ENCODE measurements around the gene PROSER2. TPM values are rescaled to one million over a fixed set of nuclear protein-coding genes. Genes with fewer than 3 reads are reported as not detected.

The PROSER2 gene
- total RNA-seq (2022; extraction: Qiagen RNA extraction) = 34.2 to 44.3 TPM (median 40.3 TPM) in 5 replicates

GRCh38 chr10:11823122-11823988, at the start of gene PROSER2:
Gene PROSER2, plus strand, starts transcription at chr10:11823356. Its CDS starts 28,722 bp downstream, at chr10:11852078.

Other genes with a start within 250 kb of the PROSER2 start
- 9.7 to 13.6 TPM (median 11.9 TPM) in 5 replicates for gene USP6NL, start 211.7 kb upstream of the PROSER2 start, total RNA-seq (2022; extraction: Qiagen RNA extraction)
- gene ECHDC3, start 81.0 kb upstream of the PROSER2 start, total RNA-seq (2022; extraction: Qiagen RNA extraction) = 8.9 to 10.9 TPM (median 10.2 TPM) in 5 replicates
- gene UPF2, start 219.5 kb downstream of the PROSER2 start, total RNA-seq (2022; extraction: Qiagen RNA extraction) = 13.2 to 18.7 TPM (median 14.0 TPM) in 5 replicates
- gene DHTKD1, start 245.6 kb downstream of the PROSER2 start, total RNA-seq (2022; extraction: Qiagen RNA extraction) = 7.4 to 10.9 TPM (median 9.2 TPM) in 5 replicates